NOMO-1 treated with DMSO at 0.1 percent for 48 hours (cell line): ENCODE data around the gene INPP5A.
"Not testable (repeated sequence)": the region's sequence is repeated elsewhere in the genome, so short reads cannot be mapped to it uniquely, and the experiment has no call there.

Experiments used
- DNase-seq: peaks from one replicate; lab custom pipeline; 2025; ENCODE audit not compliant: unreplicated experiment; lab: John Stamatoyannopoulos, UW

Gene INPP5A

GRCh38 chr10:132790934-132791829 is 253.6 kb downstream of the INPP5A start:
- DNase-seq, result no peak

GRCh38 chr10:132792099-132792498 is 254.5 kb downstream of the INPP5A start:
- DNase-seq, result not testable (repeated sequence)

- DNase-seq, result no peak
These were observed 255.2 kb downstream of the INPP5A start for GRCh38 chr10:132792796-132793195.

- DNase-seq, result no peak
These were observed 255.6 kb downstream of the INPP5A start for GRCh38 chr10:132793213-132793612.

GRCh38 chr10:132793871-132794849 is 256.6 kb downstream of the INPP5A start:
- no peak for DNase-seq

GRCh38 chr10:132796846-132797245 is 259.3 kb downstream of the INPP5A start:
- no peak for DNase-seq

GRCh38 chr10:132797986-132798385 is 260.4 kb downstream of the INPP5A start:
- not testable (repeated sequence) for DNase-seq

- DNase-seq, result no peak
These were observed 260.8 kb downstream of the INPP5A start for GRCh38 chr10:132798403-132798802.

GRCh38 chr10:132798876-132799275 is 261.3 kb downstream of the INPP5A start:
- no peak for DNase-seq

GRCh38 chr10:132799865-132800264 is 262.3 kb downstream of the INPP5A start:
- no peak for DNase-seq

GRCh38 chr10:132802048-132802447 is 264.5 kb downstream of the INPP5A start:
- DNase-seq, result no peak

GRCh38 chr10:132802694-132803320 is 265.2 kb downstream of the INPP5A start:
- no peak for DNase-seq

GRCh38 chr10:132803416-132804210 is 266.0 kb downstream of the INPP5A start:
- no peak for DNase-seq

GRCh38 chr10:132804287-132804686 is 266.7 kb downstream of the INPP5A start:
- DNase-seq, result no peak

GRCh38 chr10:132804785-132805426 is 267.3 kb downstream of the INPP5A start:
- DNase-seq, result no peak

- DNase-seq, result no peak
These were observed 268.0 kb downstream of the INPP5A start for GRCh38 chr10:132805599-132805998.

- DNase-seq, result no peak
These were observed 268.5 kb downstream of the INPP5A start for GRCh38 chr10:132806110-132806509.

- DNase-seq, result no peak
These were observed 269.0 kb downstream of the INPP5A start for GRCh38 chr10:132806561-132807003.

- no peak for DNase-seq
These were observed 270.0 kb downstream of the INPP5A start for GRCh38 chr10:132807621-132808049.
